GM12878 (cell line): ENCODE data around the gene FOXI1. TPM values are rescaled to one million over a fixed set of nuclear protein-coding genes. Genes with fewer than 3 reads are reported as not detected.

ENCODE experiments used
- ATAC-seq: fragments of 200-7000 bp; cut with Tn5 transposase; 3 replicates; pipeline ENCODE4 v1.9.1; 2020; ENCODE audit warnings: mild to moderate bottlenecking, moderate library complexity
- BruUV-seq: library from RNA; stranded (reverse); fragments of 400-500 nt; replicated peaks from 2 replicates; lab custom pipeline; 2021; lab: Mats Ljungman, UMichigan
- CTCF ChIA-PET: fragments of 300-600 bp; sonication (Branson Sonifier 250); formaldehyde crosslinking; extraction: SDS; loops from one replicate; lab custom pipeline; 2021; ENCODE audit warnings: inconsistent platforms; lab: Yijun Ruan, JAX
- POLR2A ChIA-PET: fragments of 350-600 bp; formaldehyde crosslinking; extraction: SDS; loops from one replicate; lab custom pipeline; 2021; ENCODE audit warnings: inconsistent platforms; lab: Charles Lee
- RAD21 ChIA-PET: fragments of 300-600 bp; sonication (Branson Sonifier 250); formaldehyde crosslinking; loops from one replicate; lab custom pipeline; 2023; ENCODE audit warnings: antibody characterized with exemption; ENCODE audit not compliant: unreplicated experiment; lab: Charles Lee
- SMC1A ChIA-PET: fragments of 300-600 bp; sonication (Branson Sonifier 250); formaldehyde crosslinking; loops from one replicate; lab custom pipeline; 2023; ENCODE audit not compliant: unreplicated experiment, uncharacterized antibody; lab: Charles Lee
- DNase-seq: peaks from one replicate; pipeline ENCODE4 v3.0.0-alpha.2; 2011; ENCODE audit warnings: low read depth, low spot score
- FAIRE-seq: peaks from 3 replicates; lab custom pipeline; 2011; peaks lifted over from hg19 to GRCh38; lab: Jason Lieb, UNC
- H2AFZ ChIP-seq: 2 replicates; pipeline ENCODE4 v1.6.0; 2011; ENCODE audit warnings: low read depth, low read length, control low read depth; ENCODE audit not compliant: control insufficient read depth
- H3K27ac ChIP-seq: 2 replicates; pipeline ENCODE4 v1.5.1; 2011; ENCODE audit warnings: control low read depth; ENCODE audit not compliant: control insufficient read depth, insufficient read depth
- H3K27me3 ChIP-seq, 2 experiments: replicated peaks in 1 of 2; 2 replicates each; pipeline versions ENCODE4 v1.6.0 to v1.6.1; 2011; ENCODE audit warnings: low read length in 1 of 2; ENCODE audit not compliant: control insufficient read depth in 2 of 2, insufficient read depth in 2 of 2
- H3K36me3 ChIP-seq, 2 experiments: 2 replicates each; pipeline ENCODE4 v1.5.1; 2011; ENCODE audit warnings: low read length in 1 of 2; ENCODE audit not compliant: control insufficient read depth in 2 of 2, insufficient read depth in 2 of 2
- H3K4me1 ChIP-seq: 2 replicates; pipeline ENCODE4 v1.6.1; 2011; ENCODE audit warnings: mild to moderate bottlenecking, low read length, moderate library complexity, mixed read lengths; ENCODE audit not compliant: control insufficient read depth, insufficient read depth
- H3K4me2 ChIP-seq: 2 replicates; pipeline ENCODE4 v1.6.0; 2011; ENCODE audit warnings: control low read depth; ENCODE audit not compliant: control insufficient read depth, insufficient read depth
- H3K4me3 ChIP-seq: fragments of 200-600 bp; sonication (generic); 2 replicates; pipeline ENCODE4 v1.5.1; 2016
- H3K79me2 ChIP-seq: 2 replicates; pipeline ENCODE4 v1.6.0; 2011; ENCODE audit warnings: low read length; ENCODE audit not compliant: control insufficient read depth, insufficient read depth
- H3K9ac ChIP-seq: 2 replicates; pipeline ENCODE4 v1.8.0; 2011; ENCODE audit warnings: low read length, control low read depth, mixed read lengths; ENCODE audit not compliant: control insufficient read depth, insufficient read depth
- H3K9me3 ChIP-seq: replicated peaks from 3 replicates; pipeline ENCODE4 v1.5.1; 2011; ENCODE audit warnings: mild to moderate bottlenecking, low read length; ENCODE audit not compliant: control insufficient read depth, insufficient read depth
- H4K20me1 ChIP-seq: 2 replicates; pipeline ENCODE4 v1.6.0; 2011; ENCODE audit not compliant: control insufficient read depth, insufficient read depth
- CBX5 ChIP-seq: sonication (generic); IDR thresholded peaks from 2 replicates; pipeline ENCODE4 v1.6.1; 2016; ENCODE audit warnings: low read depth, moderate library complexity, mild to moderate bottlenecking, inconsistent platforms
- CHD4 ChIP-seq: fragments of 200-600 bp; sonication (generic); IDR thresholded peaks from 2 replicates; pipeline ENCODE4 v1.6.1; 2016; ENCODE audit warnings: mild to moderate bottlenecking
- CREB1 ChIP-seq: IDR thresholded peaks from 2 replicates; pipeline ENCODE4 v1.6.1; 2012; ENCODE audit warnings: low read depth, mild to moderate bottlenecking, inconsistent platforms
- EGR1 ChIP-seq, 2 experiments: IDR thresholded peaks; 1 replicate in 1 of 2; 2 replicates in 1 of 2; pipeline ENCODE4 v1.6.1; 2011 to 2012; ENCODE audit warnings: low read depth in 2 of 2, low read length in 2 of 2, borderline replicate concordance in 1 of 2, mild to moderate bottlenecking in 1 of 2, moderate library complexity in 1 of 2
- ETV6 ChIP-seq, 2 experiments: fragments of 450-650 bp in 1 of 2; IDR thresholded peaks in 1 of 2; conservative IDR thresholded peaks in 1 of 2; 2 replicates each; pipeline ENCODE4 v1.6.1; 2014; ENCODE audit warnings: antibody characterized with exemption in 1 of 2, borderline replicate concordance in 1 of 2, low read depth in 1 of 2, mild to moderate bottlenecking in 1 of 2, moderate library complexity in 1 of 2
- EZH2 ChIP-seq: IDR thresholded peaks from 2 replicates; pipeline ENCODE4 v1.6.1; 2012; ENCODE audit warnings: low read depth, mild to moderate bottlenecking, control low read depth, inconsistent platforms, low read length, borderline replicate concordance; ENCODE audit not compliant: control insufficient read depth
- FOS ChIP-seq: IDR thresholded peaks from 3 replicates; pipeline ENCODE4 v1.6.1; 2011; ENCODE audit warnings: borderline replicate concordance; ENCODE audit not compliant: insufficient read length; ENCODE audit errors: extremely low read depth
- SMAD5 ChIP-seq: IDR thresholded peaks from 2 replicates; pipeline ENCODE4 v1.6.1; 2016; ENCODE audit warnings: antibody characterized with exemption, low read depth
- SMARCA5 ChIP-seq: fragments of 450-650 bp; IDR thresholded peaks from 2 replicates; pipeline ENCODE4 v1.6.1; 2017; ENCODE audit warnings: mild to moderate bottlenecking
- WGBS: methylation state at CpG from one replicate; pipeline ENCODE4 v1.1.6; 2016; ENCODE audit warnings: low lambda C conversion rate; ENCODE audit not compliant: insufficient replicate concordance, insufficient coverage; ENCODE audit errors: missing lambda C conversion rate; 5-methylcytosine and 5-hydroxymethylcytosine counted together
- in situ Hi-C: fragments of 300-500 bp; cut with MboI; formaldehyde crosslinking; loops from 9 replicates; pipeline ENCODE4 v1.14.3; 2018; ENCODE audit warnings: mixed read lengths
- intact Hi-C: fragments of 100-400 bp; cut with micrococcal nuclease; formaldehyde crosslinking; loops from one replicate; pipeline ENCODE4 v1.14.2; 2022; ENCODE audit not compliant: unreplicated experiment
- polyA plus RNA-seq, 11 experiments: library from polyadenylated mRNA; depleted of rRNA in 4 of 11; unstranded in 6 of 11; stranded (reverse) in 5 of 11; fragments of >200 nt; fragmentation: Nextera tagmentation in 4 of 11; fragmentation: Illumina TruSeq in 1 of 11; extraction: Ambion mirVana in 4 of 11; extraction: Trizol in 1 of 11; gene quantifications; 1 replicate in 1 of 11; 2 replicates in 10 of 11; pipeline versions ENCODE4 v1.2.1 to v1.2.3, GENCODE V29; 2011 to 2016; ENCODE audit warnings: inconsistent platforms in 2 of 11, missing spikeins in 2 of 11, low read depth in 1 of 11
- total RNA-seq, 4 experiments: library from RNA; depleted of rRNA in 3 of 4; stranded (reverse); fragments of >200 nt in 3 of 4; fragmentation: Illumina TruSeq in 1 of 4; extraction: Trizol in 1 of 4; gene quantifications; 2 replicates each; pipeline versions ENCODE4 v1.2.1 to v1.2.3, GENCODE V29; 2013 to 2021

The FOXI1 gene
- total and polyA plus RNA-seq, 10 of the 15 experiments (the other 5 are each of a cell fraction or from before 2014, with no cell fraction given): not detected

- ATAC-seq (no peak), DNase-seq (no peak), FAIRE-seq (no peak)
- Histone ChIP-seq H3K36me3 (no peaks in the 10 kb centered on the region), H3K4me3 (no peak overlapping the region), H3K9me3 (no peaks in the 10 kb centered on the region), H2AFZ (no peak overlapping the region), H4K20me1 (no peaks in the 10 kb centered on the region), H3K9ac (no peak overlapping the region), H3K4me2 (no peak overlapping the region), H3K27me3 (peaks cover 2 to 3% of the 10 kb centered on the region in 2 experiments; a peak in 3 of 4 replicates), H3K4me1 (no peaks in the 10 kb centered on the region), H3K27ac (no peak overlapping the region), H3K79me2 (no peaks in the 10 kb centered on the region)
- ChIA-PET RAD21 (no interaction called here), POLR2A (no interaction called here), CTCF (no interaction called here), SMC1A (no interaction called here)
- 30% methylated on average over 14 of the region's 14 CpGs for WGBS
- intact Hi-C loops: no loop called here
- in situ Hi-C loops: no loop called here
- no peak for TF ChIP-seq ETV6 (conservative IDR thresholded peaks at IDR 0.05 in 1 of 2, IDR thresholded peaks at IDR 0.05 in 1 of 2; ENCODE audit: borderline replicate concordance in 1 of 2, low read depth in 1 of 2)
- TF ChIP-seq SMAD5: no peak
- TF ChIP-seq CHD4: no peak
- TF ChIP-seq CBX5: no peak
- no peak for TF ChIP-seq EZH2
- TF ChIP-seq FOS: no peak
- no peak for TF ChIP-seq EGR1 (IDR thresholded peaks at IDR 0.05; ENCODE audit: borderline replicate concordance in 1 of 2, low read depth in 2 of 2, low read length in 2 of 2)
- TF ChIP-seq CREB1: no peak
- TF ChIP-seq SMARCA5: no peak
- no TSS peak for BruUV-seq
Observed at GRCh38 chr5:170141636-170142035, 35.9 kb downstream of the FOXI1 start.
